ENCODE measurements around the gene ARF3.

DNA sequence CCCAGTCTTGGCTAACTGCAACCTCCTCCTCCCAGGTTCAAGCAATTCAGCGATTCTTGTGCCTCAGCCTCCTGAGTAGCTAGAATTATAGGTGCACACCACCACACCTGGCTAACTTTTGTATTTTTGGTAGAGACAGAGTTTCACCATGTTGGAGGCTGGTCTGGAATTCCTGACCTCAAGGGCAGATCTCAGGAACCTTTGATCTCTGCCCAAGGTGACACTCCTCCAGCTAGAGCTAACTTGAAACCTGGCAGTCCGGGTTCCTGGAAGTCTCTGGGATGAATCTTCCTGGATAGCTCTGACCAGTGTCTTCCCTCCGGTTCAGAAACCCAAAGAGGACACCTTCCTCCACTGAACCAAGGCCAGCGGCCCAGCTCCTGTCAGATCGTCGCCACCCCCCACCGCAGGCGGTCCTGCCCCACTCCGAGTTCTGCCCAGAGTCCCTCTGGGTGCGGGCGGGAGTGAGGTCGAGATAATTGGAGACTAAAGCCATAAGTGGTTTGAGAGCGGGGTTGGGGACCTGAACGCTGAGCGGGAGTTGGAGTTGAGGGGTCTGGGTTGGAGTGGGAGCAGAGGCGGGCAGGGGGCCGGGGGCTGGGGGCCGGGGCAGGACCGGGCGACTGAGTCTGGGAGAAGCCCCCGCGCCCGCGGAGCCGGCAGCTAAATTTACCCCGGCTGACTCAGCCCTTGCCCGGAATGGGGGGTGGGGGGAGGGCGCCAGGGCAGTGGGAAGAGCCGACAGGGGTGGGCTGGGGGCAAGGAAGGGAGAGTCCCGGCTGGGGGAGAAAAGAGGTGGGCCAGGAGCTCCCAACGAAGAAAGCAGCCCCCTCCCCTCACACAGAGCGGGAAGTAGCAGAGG lies 37.2 kb upstream of the ARF3 start:
- TF ChIP-seq, protein P1, sequence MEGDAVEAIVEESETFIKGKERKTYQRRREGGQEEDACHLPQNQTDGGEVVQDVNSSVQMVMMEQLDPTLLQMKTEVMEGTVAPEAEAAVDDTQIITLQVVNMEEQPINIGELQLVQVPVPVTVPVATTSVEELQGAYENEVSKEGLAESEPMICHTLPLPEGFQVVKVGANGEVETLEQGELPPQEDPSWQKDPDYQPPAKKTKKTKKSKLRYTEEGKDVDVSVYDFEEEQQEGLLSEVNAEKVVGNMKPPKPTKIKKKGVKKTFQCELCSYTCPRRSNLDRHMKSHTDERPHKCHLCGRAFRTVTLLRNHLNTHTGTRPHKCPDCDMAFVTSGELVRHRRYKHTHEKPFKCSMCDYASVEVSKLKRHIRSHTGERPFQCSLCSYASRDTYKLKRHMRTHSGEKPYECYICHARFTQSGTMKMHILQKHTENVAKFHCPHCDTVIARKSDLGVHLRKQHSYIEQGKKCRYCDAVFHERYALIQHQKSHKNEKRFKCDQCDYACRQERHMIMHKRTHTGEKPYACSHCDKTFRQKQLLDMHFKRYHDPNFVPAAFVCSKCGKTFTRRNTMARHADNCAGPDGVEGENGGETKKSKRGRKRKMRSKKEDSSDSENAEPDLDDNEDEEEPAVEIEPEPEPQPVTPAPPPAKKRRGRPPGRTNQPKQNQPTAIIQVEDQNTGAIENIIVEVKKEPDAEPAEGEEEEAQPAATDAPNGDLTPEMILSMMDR (conservative IDR thresholded peaks at IDR 0.05 in 1 of 2, IDR thresholded peaks at IDR 0.05 in 1 of 2; ENCODE audit: extremely low read depth in 1 of 2, insufficient read depth in 1 of 2, low read depth in 1 of 2, low read length in 2 of 2) = no peak
- no peak for TF ChIP-seq EZH2 (IDR thresholded peaks at IDR 0.05; ENCODE audit: borderline replicate concordance, low read length)

Data from mammary epithelial cell (primary cell).